ENCODE results near the gene CYB5D1.
"Not testable (repeated sequence)": the region's sequence is repeated elsewhere in the genome, so short reads cannot be mapped to it uniquely, and the experiment has no call there.

The CYB5D1 gene

DNA sequence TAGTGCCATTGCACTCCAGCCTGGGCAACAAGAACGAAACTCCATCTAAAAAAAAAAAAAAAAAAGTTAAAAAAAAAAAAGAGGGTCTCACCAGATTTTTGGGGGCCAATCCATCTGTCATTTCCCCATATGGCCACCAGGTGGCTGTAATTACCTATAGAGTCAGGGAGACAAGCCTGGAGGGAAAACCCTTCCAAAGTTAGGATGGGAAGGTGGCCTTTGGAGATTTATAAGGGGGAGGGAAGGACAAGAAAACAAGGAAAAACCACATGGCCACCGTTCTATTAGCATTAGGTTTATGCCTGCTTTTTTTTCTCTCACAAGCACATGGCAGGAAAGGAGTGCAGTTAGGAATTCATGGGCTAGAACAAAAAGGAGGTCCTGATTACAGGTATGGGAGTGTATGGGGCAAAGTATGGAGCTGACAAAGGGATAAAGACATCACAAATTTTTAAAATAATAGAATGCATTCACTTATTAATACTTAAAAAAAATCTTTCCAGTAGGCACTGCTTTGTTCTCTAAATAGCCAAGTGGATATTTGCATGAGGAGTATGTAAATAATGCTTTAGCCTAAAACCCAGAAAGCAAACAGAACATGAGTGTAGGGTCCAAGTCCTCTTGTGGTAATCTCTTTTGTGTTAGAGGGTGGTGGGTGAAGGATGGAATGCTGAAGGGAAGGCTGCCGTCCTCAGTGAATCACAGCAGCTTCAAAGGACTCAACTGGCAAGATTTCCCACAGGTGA, 5.1 kb downstream of the CYB5D1 start:
- peak overlapping the region in 2 of 3 experiments; percentile 3 to 20 for H3K27ac Mint-ChIP-seq
- TF ChIP-seq, protein P1, sequence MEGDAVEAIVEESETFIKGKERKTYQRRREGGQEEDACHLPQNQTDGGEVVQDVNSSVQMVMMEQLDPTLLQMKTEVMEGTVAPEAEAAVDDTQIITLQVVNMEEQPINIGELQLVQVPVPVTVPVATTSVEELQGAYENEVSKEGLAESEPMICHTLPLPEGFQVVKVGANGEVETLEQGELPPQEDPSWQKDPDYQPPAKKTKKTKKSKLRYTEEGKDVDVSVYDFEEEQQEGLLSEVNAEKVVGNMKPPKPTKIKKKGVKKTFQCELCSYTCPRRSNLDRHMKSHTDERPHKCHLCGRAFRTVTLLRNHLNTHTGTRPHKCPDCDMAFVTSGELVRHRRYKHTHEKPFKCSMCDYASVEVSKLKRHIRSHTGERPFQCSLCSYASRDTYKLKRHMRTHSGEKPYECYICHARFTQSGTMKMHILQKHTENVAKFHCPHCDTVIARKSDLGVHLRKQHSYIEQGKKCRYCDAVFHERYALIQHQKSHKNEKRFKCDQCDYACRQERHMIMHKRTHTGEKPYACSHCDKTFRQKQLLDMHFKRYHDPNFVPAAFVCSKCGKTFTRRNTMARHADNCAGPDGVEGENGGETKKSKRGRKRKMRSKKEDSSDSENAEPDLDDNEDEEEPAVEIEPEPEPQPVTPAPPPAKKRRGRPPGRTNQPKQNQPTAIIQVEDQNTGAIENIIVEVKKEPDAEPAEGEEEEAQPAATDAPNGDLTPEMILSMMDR (IDR thresholded peaks at IDR 0.05; ENCODE audit: unreplicated experiment in 3 of 3) = peak; percentile 73 to 79 (median 77)
- H3K36me3 Mint-ChIP-seq (ENCODE audit: low read depth) = peaks cover 32% of the 10 kb centered on the region
- H3K4me3 Mint-ChIP-seq = no peak overlapping the region
- no peaks in the 10 kb centered on the region for H3K9me3 Mint-ChIP-seq
- H3K27me3 Mint-ChIP-seq (ENCODE audit: low read depth) = no peaks in the 10 kb centered on the region
- H3K4me1 Mint-ChIP-seq = peaks cover 16% of the 10 kb centered on the region

DNA sequence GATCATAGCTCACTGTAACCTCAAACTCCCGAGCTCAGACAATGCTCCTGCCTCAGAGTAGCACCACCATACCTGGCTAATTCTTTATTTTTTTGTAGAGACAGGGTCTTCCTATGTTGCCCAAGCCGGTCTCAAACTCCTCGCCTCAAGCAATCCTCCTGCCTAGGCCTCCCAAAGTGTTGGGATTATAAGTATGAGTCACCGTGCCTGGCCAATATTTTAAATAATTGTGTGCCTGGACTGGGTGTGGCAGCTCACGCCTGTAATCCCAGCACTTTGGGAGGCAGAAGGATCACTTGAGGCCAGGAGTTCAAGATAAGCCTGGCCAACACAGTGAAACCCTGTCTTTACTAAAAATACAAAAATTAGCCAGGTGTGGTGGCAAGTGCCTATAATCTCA, 6.6 kb downstream of the CYB5D1 start:
- H3K27me3 Mint-ChIP-seq (ENCODE audit: low read depth) = not testable (repeated sequence)

DNA sequence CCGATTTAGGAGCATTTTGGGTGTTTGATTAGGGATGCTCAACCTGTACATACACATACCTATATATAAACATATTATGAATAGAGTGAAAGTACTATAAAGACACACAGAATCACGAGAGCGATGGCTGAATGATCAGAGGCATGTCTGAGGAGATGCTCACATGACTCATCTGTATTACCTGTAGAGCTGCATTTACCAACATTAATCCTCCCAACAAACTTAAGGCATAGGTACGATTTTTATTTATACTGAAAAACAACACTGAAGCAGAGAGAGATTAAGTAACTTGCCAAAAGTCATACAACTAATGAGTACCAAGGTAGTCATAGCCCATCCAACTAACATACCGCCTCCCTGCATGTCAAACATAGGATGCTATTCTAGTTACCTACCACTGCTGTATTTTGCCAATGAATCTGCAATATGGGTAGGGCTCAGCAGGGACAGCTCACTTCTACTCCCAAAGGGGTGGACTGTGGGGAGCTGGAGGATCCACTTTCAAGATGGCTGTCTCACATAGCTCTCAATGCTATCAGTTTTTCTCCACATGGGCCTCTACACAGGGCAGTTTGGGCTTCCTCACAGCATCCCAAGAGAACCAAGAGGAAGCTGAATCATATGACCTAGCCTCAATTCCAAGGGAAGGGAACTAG, 7.3 kb downstream of the CYB5D1 start:
- peaks cover 40% of the 10 kb centered on the region for H3K36me3 Mint-ChIP-seq (ENCODE audit: low read depth)
- TF ChIP-seq, protein P1 (IDR thresholded peaks at IDR 0.05; ENCODE audit: unreplicated experiment in 3 of 3) = no peak
- H3K27me3 Mint-ChIP-seq (ENCODE audit: low read depth) = no peaks in the 10 kb centered on the region
- H3K4me1 Mint-ChIP-seq = peaks cover 20% of the 10 kb centered on the region
- no peaks in the 10 kb centered on the region for H3K9me3 Mint-ChIP-seq
- H3K4me3 Mint-ChIP-seq = no peak overlapping the region
- H3K27ac Mint-ChIP-seq = no peak overlapping the region

More for the DNA sequence above, 6.6 kb downstream of the CYB5D1 start:
- H3K27ac Mint-ChIP-seq, H3K4me3 Mint-ChIP-seq, H3K9me3 Mint-ChIP-seq: not testable (repeated sequence)
- Mint-ChIP-seq H3K36me3 (ENCODE audit: low read depth) (peaks cover 37% of the 10 kb centered on the region), H3K4me1 (peaks cover 20% of the 10 kb centered on the region)

DNA sequence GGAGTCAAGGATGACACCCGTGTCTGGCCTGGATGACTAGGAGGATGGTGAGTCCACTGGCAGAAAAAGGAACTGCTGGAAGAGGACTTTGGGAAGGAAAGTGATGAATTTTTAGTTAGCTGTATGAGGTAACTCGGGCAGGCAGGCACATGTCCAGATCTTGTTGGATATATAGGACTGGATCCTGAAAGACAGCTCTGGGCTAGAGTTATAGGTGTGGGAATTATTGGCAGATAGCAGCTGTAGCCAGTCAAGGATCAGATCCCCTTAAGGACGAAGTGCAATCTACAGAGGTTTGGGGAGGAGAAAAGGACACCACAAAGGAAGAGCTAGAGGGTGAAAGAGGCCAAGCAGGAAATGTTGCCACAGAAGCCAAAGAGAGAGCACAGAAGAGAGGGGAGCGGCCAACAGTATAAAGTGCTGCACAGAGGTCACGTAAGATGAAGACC, 10.1 kb downstream of the CYB5D1 start:
- Mint-ChIP-seq H3K4me1 (peaks cover 15% of the 10 kb centered on the region), H3K27me3 (ENCODE audit: low read depth) (no peaks in the 10 kb centered on the region), H3K36me3 (ENCODE audit: low read depth) (peaks cover 50% of the 10 kb centered on the region), H3K4me3 (no peak overlapping the region), H3K9me3 (no peaks in the 10 kb centered on the region), H3K27ac (no peak overlapping the region)
- TF ChIP-seq, protein P1 (IDR thresholded peaks at IDR 0.05; ENCODE audit: unreplicated experiment in 3 of 3) = no peak

DNA sequence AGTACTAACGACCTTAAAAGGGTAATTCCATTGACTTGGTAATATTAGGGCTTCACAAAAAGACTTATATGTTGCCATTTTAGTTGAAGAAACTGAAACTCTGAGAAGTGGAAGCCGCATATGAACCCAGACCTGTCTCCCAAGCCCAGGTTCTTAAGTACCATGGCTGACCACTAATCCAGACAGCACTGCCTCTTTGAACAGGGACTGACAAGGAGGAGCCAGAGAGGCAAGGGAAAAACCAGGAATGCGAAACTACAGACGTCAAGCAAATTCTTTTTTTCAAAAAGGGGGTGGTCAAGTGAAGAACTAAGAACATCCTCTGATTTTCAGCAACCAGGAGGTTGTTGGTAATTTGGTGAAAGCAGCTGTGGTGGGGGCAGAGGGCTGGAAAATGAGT, 15.2 kb downstream of the CYB5D1 start:
- TF ChIP-seq, protein P1 (IDR thresholded peaks at IDR 0.05; ENCODE audit: unreplicated experiment in 3 of 3) = no peak
- Mint-ChIP-seq H3K4me3 (no peak overlapping the region), H3K27me3 (ENCODE audit: low read depth) (no peaks in the 10 kb centered on the region), H3K36me3 (ENCODE audit: low read depth) (peaks cover 60% of the 10 kb centered on the region), H3K27ac (no peak overlapping the region), H3K9me3 (no peaks in the 10 kb centered on the region), H3K4me1 (peaks cover 2% of the 10 kb centered on the region)

DNA sequence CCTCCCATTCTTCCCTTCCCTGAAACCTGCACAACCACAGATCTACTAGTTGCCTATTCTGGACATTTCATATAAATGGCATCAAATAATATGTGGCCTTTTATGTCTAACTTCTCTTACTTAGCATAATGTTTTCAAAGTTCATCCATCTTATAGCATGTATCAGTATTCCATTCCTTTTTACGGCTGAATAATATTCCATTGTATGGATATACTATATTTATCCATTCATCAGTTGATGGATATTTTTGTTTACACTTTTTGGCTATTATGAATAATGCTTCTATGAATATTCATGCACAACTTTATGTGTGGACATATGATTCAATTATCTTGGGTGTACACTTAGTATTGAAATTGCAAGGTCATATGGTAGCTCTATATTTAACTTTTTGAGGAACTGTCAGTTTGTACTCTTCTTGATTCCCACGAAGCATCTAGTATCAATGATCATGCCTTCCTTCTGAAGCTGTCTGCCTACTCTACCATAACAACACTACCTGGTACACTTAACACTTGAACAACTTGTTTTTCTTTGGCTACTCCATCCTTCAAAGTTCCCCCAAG, 18.1 kb downstream of the CYB5D1 start:
- H3K27me3 Mint-ChIP-seq (ENCODE audit: low read depth) = no peaks in the 10 kb centered on the region
- peaks cover 49% of the 10 kb centered on the region for H3K36me3 Mint-ChIP-seq (ENCODE audit: low read depth)
- H3K4me1 Mint-ChIP-seq = no peaks in the 10 kb centered on the region
- no peak overlapping the region for H3K4me3 Mint-ChIP-seq
- no peaks in the 10 kb centered on the region for H3K9me3 Mint-ChIP-seq
- no peak overlapping the region for H3K27ac Mint-ChIP-seq
- TF ChIP-seq, protein P1 (IDR thresholded peaks at IDR 0.05; ENCODE audit: unreplicated experiment in 3 of 3) = no peak
